HPDE6-E6E7 (cell line): ENCODE measurements around the gene ACTN3.
A peak's percentile ranks its signal among the peaks of the same experiment; 100 is the strongest.
"Not testable (repeated sequence)": the region's sequence is repeated elsewhere in the genome, so short reads cannot be mapped to it uniquely, and the experiment has no call there.

ENCODE experiments used
- DNase-seq: peaks from one replicate; pipeline ENCODE4 v3.0.0; 2011; ENCODE audit warnings: missing footprints; ENCODE audit errors: extremely low spot score

The ACTN3 gene

DNA sequence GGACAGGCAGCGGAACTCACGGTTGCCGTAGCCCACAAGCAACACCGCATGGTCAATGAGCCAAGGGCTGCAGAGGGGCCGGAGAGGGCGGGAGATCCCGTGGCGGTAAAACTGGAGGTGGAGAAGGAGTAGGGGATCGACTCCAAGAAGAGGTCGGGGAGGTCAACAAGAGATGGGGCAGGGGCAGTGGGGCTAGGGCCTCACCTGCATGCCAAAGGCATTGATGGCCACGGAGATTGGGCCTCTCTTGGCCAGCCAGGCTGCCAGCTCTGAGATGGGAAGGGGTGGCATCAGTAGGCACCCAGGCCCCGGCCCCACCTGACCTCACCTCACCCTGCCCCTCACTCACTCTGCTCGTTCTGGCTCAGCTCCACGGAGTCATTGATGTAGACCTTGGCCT lies 17.8 kb downstream of the ACTN3 start:
- no peak for DNase-seq

DNA sequence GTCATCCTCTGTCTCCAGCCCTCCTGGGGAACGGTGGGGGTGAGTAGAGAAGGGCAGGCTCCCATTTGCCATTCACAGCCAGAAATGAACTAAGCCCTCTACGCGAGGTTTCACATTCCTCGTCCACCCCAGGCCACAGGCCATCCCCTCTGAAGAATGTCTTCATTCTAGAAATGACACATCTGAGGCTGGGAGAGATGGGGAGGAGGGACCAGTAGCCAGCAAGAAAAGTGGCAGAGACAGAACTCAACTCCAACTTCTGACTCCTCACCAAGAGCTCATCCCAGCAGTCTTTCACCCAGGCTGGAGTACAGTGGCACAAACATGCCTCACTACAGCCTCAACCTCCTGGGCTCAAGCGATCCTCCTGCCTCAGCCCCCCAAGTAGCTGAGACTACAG lies 18.3 kb downstream of the ACTN3 start:
- no peak for DNase-seq

DNA sequence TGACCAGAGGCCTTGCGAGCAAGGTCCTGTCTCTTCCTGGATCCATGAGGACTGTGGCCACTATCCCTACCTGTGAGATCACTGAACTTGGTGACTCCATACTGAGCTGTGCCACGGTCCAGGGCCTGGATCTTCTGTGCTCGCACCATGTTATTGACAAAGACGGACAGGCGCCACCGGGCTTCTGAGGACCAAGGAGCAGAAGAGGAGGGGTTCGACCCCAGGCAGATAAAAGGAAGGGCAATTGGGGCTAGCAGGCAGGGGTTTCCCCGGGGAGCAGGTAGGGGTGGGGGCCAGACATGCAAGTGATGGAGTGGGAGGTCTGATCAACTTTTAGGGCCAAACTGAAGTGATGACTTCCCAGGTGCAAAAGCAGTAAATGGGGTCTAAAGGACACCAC lies 19.5 kb downstream of the ACTN3 start:
- no peak for DNase-seq

DNA sequence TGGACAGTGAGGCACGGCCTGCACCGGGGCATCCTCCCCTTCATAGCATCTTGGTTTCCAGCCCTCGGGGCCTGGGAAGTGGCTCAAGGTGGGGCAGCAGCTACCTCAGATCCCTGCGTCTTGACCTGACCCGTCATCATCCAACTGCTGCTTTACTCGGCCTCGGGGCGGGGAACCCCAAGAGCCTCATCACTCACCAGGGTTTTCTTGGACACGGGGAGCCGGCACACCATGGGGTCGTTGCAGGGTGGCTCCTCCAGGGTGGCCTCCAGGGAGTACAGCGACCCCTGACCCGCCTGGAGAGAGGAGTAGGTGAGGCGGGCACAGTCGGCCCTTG lies 21.1 kb downstream of the ACTN3 start:
- DNase-seq = no peak

DNA sequence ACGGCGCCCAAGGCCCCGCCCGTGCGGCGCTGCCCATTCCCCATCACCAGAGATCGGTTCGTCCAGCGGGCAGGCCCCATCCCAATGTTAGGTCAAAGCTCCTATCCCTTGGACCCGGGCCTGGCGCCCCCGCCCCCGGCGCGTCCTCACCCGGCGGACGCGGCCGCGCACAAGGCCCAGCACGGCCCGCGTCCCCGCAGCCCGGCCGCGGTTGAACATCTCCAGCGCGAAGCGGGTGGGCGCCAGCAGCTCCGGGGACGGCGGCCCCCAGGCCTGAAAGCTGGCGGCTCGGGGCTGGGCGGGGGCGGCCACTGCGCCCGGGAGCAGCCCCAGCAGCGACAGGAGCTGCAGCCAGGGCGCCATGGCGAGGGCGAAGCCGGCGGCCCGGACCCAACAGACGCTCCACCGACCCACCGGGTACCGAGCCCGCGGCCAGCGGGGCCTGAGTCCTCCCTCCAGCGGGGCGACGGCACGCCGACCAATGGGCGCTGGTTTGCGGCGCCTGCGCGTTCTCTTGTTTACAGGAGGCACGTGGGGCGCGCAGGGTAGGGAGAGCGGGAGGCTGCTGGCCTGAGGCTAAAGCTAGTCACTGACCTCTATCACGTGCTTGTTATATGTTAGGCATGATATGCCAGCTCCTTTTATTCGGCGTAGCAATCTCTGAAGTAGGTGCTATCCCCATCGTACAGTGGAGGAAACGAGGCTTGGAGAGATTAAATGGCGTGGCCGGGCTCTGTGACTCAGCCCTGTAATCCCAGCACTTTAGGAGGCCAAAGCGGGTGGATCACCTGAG lies 21.6 kb downstream of the ACTN3 start, which contains the start of gene CTSF:
TSS of gene CTSF (minus strand) at position 483 of the 793 bp plus-strand sequence. CDS start at position 363, 120 bp downstream.
- DNase-seq = peak; percentile 98

DNA sequence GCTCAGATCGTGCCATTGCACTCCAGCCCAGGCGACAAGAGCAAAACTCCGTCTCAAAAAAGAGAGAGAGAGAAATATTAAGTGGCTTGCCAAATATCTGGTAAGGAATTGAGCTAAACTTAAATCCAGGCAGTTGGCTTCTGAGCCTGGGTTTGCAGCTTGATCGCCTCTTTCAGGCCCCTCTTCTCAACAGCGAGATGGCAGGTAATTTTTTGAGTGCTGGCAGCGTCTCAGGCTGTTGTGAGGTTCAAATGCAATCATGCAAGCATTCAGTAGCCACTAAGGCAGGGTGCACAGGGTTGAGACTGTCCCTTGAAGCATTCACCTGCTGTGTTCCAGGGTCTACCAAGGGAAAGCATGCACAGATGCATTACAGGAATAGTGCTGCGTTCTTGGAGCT lies 22.4 kb downstream of the ACTN3 start:
- no peak for DNase-seq

DNA sequence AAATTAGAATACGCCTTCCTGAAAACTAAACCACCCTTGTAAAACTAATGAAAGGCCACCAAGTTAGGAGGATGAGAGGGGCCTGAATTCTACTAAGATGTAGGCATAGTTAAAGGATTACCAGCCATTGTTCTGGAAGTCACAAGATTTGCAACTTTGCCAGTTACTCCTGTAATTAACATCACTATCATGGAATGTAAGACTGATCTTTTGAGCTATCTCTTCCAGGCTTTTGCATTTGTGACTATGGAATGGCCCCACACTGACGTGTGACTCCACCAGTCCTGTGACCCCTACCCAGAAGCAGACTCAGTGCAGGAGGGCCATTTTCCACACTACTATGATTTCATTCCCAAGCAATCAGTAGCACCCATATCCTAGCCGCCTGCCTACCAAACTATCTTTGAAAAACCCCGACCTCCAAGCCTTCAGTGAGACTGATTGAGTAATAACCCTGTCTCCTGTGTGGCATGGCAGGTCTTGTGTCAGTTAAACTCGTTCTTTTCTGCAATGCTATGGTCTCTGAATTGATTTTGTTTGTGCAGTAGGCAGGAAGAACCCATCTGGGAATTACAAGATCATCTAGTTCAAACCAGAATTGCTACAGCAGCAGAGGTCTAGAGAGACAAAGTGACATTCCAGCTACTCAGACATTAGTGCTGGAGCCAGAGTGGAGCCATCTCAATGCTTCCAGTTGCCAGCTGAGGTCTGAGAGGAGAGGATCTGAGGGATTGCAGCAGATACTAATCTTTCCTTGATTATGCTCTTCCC lies 23.6 kb downstream of the ACTN3 start:
- no peak for DNase-seq

DNA sequence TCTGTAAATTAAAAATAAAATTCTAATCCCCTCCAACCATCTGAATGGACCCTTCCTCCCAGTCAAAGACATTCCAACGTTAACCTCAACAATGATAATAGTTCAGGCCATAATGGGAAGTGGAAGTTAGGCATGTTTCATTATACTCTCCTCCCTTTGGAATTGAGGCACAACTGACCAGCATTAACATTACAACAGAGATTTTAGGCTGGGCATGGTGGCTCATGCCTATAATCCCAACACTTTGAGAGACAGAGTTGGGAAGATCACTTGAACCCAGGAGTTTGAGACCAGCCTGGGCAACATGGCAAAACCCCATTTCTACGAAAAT lies 24.1 kb downstream of the ACTN3 start:
- no peak for DNase-seq

DNA sequence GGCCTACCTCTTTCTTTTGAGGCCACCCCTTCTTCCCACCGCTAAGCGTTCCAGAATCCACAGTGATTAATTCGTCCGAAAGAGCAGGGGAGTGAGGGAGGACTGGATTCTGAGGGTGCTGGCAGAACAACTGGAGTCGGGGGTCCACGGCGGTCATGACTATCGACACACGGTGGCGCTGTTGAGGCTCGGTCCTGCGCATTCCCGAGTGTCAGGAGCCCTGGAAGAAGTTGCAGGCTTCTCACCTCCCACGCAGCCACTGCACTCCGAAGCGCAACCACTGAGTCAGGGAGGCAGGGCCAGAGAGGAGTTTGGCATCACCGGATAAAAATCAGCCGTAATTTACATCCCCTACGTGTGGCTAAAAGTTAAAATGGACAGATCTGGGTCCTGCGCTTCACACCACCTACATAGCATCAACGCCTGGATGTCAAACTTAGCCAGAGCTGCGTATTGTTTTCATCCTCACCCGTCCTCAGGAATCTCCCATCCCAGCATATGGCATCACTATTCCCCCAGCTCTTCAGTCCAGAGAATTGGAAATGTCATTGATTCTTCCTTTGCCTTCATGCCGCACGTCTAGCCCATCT lies 32.4 kb downstream of the ACTN3 start:
- DNase-seq = peak; percentile 49

DNA sequence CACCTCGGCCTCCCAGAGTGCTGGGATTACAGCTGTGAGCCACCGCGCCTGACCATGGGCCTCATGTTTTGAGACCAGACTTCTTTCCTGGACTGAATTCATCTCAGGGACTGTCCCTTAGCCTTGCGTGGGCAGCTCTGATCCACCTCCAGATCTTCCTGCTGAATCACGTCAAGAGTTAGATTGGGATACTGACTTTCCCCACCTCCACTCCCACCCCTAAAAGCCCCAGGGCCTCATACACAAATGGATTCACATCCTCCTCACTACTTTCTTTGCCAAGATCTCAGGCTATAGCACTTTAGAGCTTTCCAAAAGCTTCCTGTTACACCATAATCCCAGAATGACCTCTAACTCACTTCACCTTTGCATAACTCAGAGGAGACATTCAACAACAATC lies 34.1 kb downstream of the ACTN3 start:
- no peak for DNase-seq

DNA sequence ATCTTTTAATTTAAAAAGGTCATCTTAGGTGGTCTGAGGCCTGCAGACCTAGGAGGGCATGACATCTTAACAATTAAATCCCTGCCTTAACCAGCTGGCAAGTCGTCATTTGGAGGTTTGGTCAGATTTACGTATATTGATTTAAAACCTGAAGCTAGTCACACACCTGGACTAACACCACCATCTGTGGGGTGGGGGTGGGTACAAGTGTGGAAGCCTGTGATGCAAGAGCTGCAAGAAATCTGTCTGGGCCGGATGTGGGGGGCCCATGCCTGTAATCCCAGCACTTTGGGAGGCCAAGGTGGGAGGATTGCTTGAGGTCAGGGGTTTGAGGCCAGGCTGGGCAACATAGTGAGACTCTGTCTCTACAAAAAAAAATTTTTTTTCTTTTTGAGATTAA lies 34.6 kb downstream of the ACTN3 start:
- no peak for DNase-seq

DNA sequence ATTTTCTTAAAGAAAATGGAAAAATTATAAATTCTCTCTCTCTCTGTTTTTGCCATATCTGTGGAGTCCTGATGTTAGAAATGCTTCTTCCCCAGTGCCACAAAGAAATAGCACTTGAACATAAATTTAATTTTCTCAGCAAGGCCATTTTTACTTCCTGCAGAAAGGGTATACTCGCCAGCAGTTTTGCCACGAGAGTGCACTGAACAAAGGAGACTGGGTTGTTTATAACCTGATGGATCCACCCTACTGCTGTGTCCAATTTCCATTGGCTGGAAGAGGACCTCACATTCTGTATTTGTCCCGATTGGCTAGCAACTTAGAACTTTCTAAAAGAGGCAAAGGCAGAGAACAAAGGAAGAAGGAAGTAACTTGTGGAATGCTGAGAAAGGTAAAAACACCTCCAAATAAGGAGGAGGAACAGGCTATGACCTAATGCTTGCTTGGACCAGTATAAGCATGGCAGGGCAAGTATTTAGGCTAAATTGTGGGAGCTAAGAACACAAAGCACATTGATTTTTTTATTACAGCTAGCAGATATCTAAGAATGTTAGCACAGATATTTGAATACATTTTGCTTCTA lies 36.0 kb downstream of the ACTN3 start:
- not testable (repeated sequence) for DNase-seq

DNA sequence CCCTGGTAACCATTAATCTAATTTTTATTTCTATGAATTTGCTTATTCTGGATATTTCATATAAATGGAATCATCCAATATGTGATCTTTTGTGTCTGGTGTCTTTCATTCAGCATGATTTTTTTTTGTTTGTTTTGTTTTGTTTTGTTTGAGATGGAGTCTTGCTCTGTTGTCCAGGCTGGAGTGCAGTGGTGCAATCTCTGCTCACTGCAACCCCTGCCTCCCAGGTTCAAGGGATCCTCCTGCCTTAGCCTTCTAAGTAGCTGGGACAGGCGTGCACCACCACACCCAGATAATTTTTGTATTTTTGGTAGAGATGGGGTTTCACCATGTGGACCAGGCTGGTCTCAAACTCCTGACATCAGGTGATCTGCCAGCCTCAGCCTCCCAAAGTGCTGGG lies 38.7 kb downstream of the ACTN3 start:
- DNase-seq = not testable (repeated sequence)

DNA sequence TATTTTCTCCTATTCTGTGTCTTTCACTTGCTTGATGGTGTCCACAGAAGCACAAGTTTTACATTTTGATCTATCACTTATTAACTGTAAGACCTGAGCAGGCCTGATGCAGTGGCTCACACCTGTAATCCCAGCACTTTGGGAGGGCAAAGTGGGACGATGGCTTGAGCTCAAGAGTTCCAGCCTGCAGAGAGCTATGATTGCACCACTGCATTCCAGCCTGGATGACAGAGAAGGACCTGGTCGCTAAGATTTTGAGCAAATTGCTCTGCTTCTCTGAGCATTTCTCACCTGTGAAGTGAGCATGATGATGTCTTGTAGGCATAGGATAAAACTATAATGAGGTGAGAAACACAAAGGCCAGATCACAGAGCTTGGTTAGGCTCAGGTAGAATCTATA lies 39.4 kb downstream of the ACTN3 start:
- no peak for DNase-seq

DNA sequence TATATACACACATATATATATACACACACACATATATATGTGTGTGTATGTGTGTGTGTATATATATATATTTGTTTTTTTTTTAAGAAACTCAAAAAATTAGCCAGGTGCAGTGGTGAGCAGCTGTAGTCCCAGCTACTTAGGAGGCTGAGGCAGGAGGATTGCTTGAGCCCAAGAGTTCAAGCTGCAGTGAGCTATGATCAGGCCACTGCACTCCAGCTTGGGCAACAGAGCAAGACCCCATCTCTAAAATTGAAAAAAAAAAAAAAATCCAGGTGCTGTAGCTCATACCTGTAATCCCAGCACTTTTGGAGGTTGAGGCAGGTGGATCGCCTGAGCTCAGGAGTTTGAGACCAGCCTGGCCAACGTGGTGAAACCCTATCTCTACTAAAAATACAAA lies 42.6 kb downstream of the ACTN3 start:
- DNase-seq = not testable (repeated sequence)

DNA sequence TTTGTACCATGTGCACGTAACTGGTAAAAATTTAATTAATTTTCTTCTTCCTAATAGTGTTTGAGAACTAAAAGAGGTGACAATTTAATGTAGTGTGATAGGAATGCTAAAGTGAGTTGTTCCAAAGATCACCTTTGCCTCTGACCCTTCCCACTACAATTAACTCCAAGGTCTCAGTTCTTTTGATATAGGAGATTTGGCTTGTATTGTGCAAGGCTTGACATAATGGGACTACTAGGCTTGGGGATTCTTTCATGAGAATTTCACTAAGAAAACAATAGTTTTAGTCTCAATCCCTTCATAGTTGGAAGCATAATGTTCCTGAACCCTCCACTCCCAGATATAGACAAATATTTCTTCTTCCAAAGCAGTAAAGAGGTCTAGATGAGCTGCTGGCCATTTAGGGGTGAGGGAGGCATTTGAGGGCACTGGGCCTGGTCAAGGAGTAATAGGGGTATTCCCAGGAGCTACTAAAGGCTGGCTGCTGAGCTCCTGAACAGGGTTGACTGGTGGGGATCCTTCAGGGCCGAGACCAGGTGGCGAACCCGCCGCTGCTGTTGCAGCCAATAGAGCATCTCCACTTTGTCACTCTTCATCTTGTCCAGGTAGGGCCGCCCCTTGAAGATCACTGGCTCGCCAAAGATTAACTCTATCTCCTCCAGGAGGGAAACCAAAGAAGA lies 43.4 kb downstream of the ACTN3 start:
- DNase-seq = no peak

DNA sequence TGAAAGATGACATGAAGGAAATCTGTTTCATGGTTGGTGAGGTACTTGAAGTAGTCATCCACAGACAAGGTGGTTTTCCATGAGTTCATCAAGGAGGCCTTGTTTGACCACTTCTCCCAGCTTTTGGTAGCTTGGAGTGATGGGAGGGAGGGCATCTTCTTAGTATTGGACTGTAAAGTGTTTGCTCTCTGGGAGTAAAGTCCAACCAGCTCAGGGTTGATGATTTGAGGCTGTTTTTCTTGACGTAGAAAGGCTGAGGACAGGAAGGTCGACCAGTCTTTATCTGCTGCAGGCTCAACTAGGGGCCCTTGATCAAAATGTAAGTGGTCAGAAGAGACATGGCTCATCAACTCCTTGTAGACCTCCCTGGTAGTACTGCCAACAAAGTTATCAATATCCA lies 44.5 kb downstream of the ACTN3 start:
- DNase-seq = no peak

DNA sequence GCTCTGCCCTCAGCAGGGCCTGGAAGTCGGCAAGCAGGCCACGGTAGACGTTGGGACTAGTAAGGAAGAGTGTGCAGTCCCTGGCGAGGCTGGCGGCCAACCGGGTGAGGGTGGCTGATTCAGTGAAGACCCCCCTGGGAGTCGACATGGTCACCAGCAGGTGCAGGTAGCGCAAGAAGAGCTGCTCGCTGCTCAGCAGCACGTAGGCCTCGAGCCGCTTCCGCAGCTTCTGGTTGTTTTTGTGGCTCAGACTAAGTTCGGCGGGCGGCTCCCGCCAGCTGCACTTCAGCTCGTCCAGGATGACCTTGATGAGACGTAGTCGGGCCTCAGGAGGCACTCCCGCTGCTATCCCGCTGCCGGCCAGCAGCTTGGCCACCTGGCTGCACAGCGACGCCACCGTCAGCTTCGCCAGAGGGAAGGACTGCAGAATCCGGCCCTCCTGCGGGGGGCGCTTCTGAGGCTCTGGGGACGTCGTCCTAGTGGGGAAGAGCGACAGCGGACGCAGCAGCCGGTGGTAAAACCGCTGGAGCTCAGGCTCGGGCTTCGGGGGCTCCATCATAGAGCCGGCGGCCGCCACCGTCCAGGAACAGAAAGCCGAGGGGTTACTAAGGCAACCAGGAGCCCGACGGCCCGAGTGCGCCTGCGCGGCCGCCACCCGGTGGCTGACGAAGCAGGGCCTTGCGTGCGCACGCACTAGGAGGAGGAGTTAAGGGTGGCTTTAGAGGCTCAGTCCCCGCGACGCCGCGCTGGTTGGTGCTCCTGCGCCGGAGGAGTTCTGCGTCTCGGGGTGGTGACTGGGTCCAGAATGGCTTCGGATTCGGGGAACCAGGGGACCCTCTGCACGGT lies 46.0 kb downstream of the ACTN3 start, which contains the start of the genes CCDC87 and CCS:
TSS of gene CCDC87 (minus strand) at position 607 of the 846 bp plus-strand sequence. CDS start at position 559, 48 bp downstream.
TSS of gene CCS (plus strand) at position 729 of the 846 bp plus-strand sequence. CDS start at position 806, 77 bp downstream.
- peak; percentile 100 for DNase-seq

DNA sequence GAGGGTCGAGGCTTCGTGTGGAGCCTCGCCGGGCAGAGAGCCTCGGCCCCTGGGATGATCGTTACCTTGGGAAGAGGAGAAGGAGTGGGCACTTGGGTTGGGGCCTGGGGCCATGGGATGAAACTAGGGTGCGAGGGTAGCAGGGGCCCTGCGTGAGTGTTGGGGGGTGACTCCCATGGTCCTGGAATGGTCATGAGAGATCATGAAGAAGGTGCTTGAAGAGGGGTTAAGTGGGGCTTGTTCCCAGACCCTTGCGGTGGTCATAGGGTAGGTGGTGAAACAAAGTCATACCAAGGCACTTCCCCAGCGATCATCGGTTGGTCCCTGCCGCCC lies 46.6 kb downstream of the ACTN3 start:
- DNase-seq = no peak

DNA sequence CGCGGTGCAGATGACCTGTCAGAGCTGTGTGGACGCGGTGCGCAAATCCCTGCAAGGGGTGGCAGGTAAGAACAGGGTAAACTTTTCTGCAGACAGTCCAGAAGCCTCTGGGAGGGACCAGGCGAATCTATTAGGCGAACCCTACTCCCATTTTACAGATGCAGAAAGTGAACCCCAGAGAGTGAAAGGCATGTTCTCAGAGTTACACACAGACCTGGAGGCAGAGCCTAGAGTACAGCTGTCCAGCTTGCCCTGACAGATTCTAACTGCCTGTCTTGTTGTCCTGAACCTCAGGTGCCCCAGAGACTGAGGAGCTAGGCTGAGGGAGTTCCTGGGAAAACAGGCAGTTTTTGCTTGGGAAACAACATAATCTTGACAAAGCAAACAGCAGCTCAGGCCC lies 46.9 kb downstream of the ACTN3 start:
- DNase-seq = no peak
